Spinal cord (tissue), 10 donors: ENCODE measurements around the gene DNAAF1. TPM values are rescaled to one million over a fixed set of nuclear protein-coding genes. Genes with fewer than 3 reads are reported as not detected.

Experiments
- DNase-seq, 6 donors: peaks; one replicate each; pipeline versions ENCODE4 v3.0.0 to v3.0.0-alpha.2; 2013 to 2015; ENCODE audit warnings: low spot score in 6 of 6, low read depth in 4 of 6
- H3K27ac ChIP-seq: one replicate; pipeline ENCODE4 v1.5.1; 2013; ENCODE audit warnings: low read depth, low read length, control low read depth
- H3K27me3 ChIP-seq: one replicate; pipeline ENCODE4 v1.6.1; 2013; ENCODE audit warnings: low read length; ENCODE audit not compliant: control insufficient read depth, insufficient read depth
- H3K36me3 ChIP-seq: one replicate; pipeline ENCODE4 v1.6.1; 2013; ENCODE audit warnings: low read length; ENCODE audit not compliant: control insufficient read depth, insufficient read depth
- H3K4me1 ChIP-seq: one replicate; pipeline ENCODE4 v1.6.1; 2013; ENCODE audit warnings: low read length; ENCODE audit not compliant: control insufficient read depth, insufficient read depth
- H3K4me3 ChIP-seq: one replicate; pipeline ENCODE4 v1.5.1; 2013; ENCODE audit warnings: low read depth, low read length, control low read depth
- H3K9me3 ChIP-seq: one replicate; pipeline ENCODE4 v1.6.1; 2013; ENCODE audit warnings: low read length; ENCODE audit not compliant: control insufficient read depth, insufficient read depth
- WGBS: methylation state at CpG from one replicate; pipeline ENCODE4 v1.1.5; 2013; ENCODE audit warnings: missing lambda C conversion rate; ENCODE audit not compliant: insufficient coverage; 5-methylcytosine and 5-hydroxymethylcytosine counted together
- polyA plus RNA-seq, 2 donors: library from polyadenylated mRNA; unstranded; fragments of 120-200 nt; gene quantifications; one replicate each; pipeline ENCODE4 v1.2.1, GENCODE V29; 2013; ENCODE audit not compliant: insufficient read length in 2 of 2
- total RNA-seq, 2 donors: library from RNA; depleted of rRNA in 1 of 2; stranded (reverse); fragments of 120-200 nt in 1 of 2; fragments of >200 nt in 1 of 2; gene quantifications; one replicate each; pipeline versions ENCODE4 v1.2.3 to v1.2.4, GENCODE V29; 2013 to 2014
- donor health status: healthy.

The DNAAF1 gene
- total and polyA plus RNA-seq, 4 donors = 2.7 to 21.2 (median 20.5) TPM

- Histone ChIP-seq H3K27ac (no peak overlapping the region), H3K4me3 (no peak overlapping the region), H3K4me1 (peaks cover 17% of the 10 kb centered on the region), H3K36me3 (no peaks in the 10 kb centered on the region), H3K9me3 (no peaks in the 10 kb centered on the region), H3K27me3 (peaks cover 2% of the 10 kb centered on the region)
- DNase-seq = no peak
- WGBS = 78% methylated on average over 6 of the region's 8 CpGs
Observed at GRCh38 chr16:84226026-84226425, 80.9 kb downstream of the DNAAF1 start.

Other genes starting within 250 kb of the DNAAF1 start
- 1 to 10 TPM; 4.1 to 4.7 TPM for gene MLYCD, start 246.2 kb upstream of the DNAAF1 start, total RNA-seq
- gene MLYCD, start 246.2 kb upstream of the DNAAF1 start, polyA plus RNA-seq = 1 to 10 TPM; 5.0 to 7.7 TPM
- under 1 TPM; 0.20 to 0.44 TPM for gene OSGIN1, start 192.1 kb upstream of the DNAAF1 start, total RNA-seq
- gene OSGIN1, start 192.1 kb upstream of the DNAAF1 start, polyA plus RNA-seq = 1 to 10 TPM in 1 of 2 donors, under 1 TPM in 1; 0.92 to 1.2 TPM
- 10 to 100 TPM; 12.7 to 14.9 TPM for gene NECAB2, start 177.1 kb upstream of the DNAAF1 start, total RNA-seq
- gene NECAB2, start 177.1 kb upstream of the DNAAF1 start, polyA plus RNA-seq = 10 to 100 TPM; 78.5 to 82.1 TPM
- 1 to 10 TPM in 1 of 2 donors, under 1 TPM in 1; 0.28 to 1.4 TPM for gene SLC38A8, start 102.5 kb upstream of the DNAAF1 start, total RNA-seq
- 1 to 10 TPM in 1 of 2 donors, under 1 TPM in 1; 0.97 to 1.1 TPM for gene SLC38A8, start 102.5 kb upstream of the DNAAF1 start, polyA plus RNA-seq
- 10 to 100 TPM; 71.3 to 84.3 TPM for gene MBTPS1, start 28.4 kb upstream of the DNAAF1 start, total RNA-seq
- gene MBTPS1, start 28.4 kb upstream of the DNAAF1 start, polyA plus RNA-seq = 10 to 100 TPM; 66.2 to 78.5 TPM
- gene HSDL1, start 131 bp upstream of the DNAAF1 start, total RNA-seq = 10 to 100 TPM; 59.8 to 74.5 TPM
- gene HSDL1, start 131 bp upstream of the DNAAF1 start, polyA plus RNA-seq = 10 to 100 TPM; 68.7 to 77.2 TPM
- gene TAF1C, start 41.7 kb downstream of the DNAAF1 start, total RNA-seq = 10 to 100 TPM; 14.9 to 37.7 TPM
- 10 to 100 TPM; 55.3 to 64.9 TPM for gene TAF1C, start 41.7 kb downstream of the DNAAF1 start, polyA plus RNA-seq
- under 1 TPM; 0.20 to 0.39 TPM for gene ADAD2, start 45.8 kb downstream of the DNAAF1 start, total RNA-seq
- gene ADAD2, start 45.8 kb downstream of the DNAAF1 start, polyA plus RNA-seq = 1 to 10 TPM in 1 of 2 donors, under 1 TPM in 1; 0.51 to 1.3 TPM
- under 1 TPM; 0.06 to 0.30 TPM for gene KCNG4, start 94.7 kb downstream of the DNAAF1 start, total RNA-seq
- gene KCNG4, start 94.7 kb downstream of the DNAAF1 start, polyA plus RNA-seq = under 1 TPM; 0.33 to 0.44 TPM
- 1 to 10 TPM; 3.8 to 9.3 TPM for gene WFDC1, start 149.6 kb downstream of the DNAAF1 start, total RNA-seq
- 10 to 100 TPM in 1 of 2 donors, 1 to 10 TPM in 1; 9.0 to 10.4 TPM for gene WFDC1, start 149.6 kb downstream of the DNAAF1 start, polyA plus RNA-seq
- 1 to 10 TPM; 1.4 to 2.2 TPM for gene ATP2C2, start 223.2 kb downstream of the DNAAF1 start, total RNA-seq
- gene ATP2C2, start 223.2 kb downstream of the DNAAF1 start, polyA plus RNA-seq = 1 to 10 TPM; 3.1 to 4.2 TPM